HCT116 (cell line): ENCODE measurements around the gene FKBP5. TPM values are rescaled to one million over a fixed set of nuclear protein-coding genes. Genes with fewer than 3 reads are reported as not detected.

ENCODE experiments used
- ATAC-seq: fragments of 200-7000 bp; cut with Tn5 transposase; 2 replicates; pipeline ENCODE4 v1.9.1; 2020; ENCODE audit warnings: mild to moderate bottlenecking, moderate library complexity
- BruUV-seq: library from RNA; stranded (reverse); fragments of 400-500 nt; replicated peaks from 2 replicates; lab custom pipeline; 2021; lab: Mats Ljungman, UMichigan
- CTCF ChIA-PET: fragments of 300-600 bp; sonication (Branson Sonifier 250); formaldehyde crosslinking; loops from one replicate; lab custom pipeline; 2021; ENCODE audit warnings: antibody characterized with exemption; lab: Charles Lee
- POLR2A ChIA-PET: fragments of 300-600, 350-600 bp; sonication (Branson Sonifier 250); formaldehyde crosslinking; loops from one replicate; lab custom pipeline; 2021; ENCODE audit warnings: antibody characterized with exemption; lab: Charles Lee
- RAD21 ChIA-PET, 2 experiments: fragments of 300-600 bp; sonication (Branson Sonifier 250); formaldehyde crosslinking; loops; one replicate each; lab custom pipeline; 2023; ENCODE audit warnings: low total read pairs in 2 of 2; ENCODE audit not compliant: uncharacterized antibody in 2 of 2, unreplicated experiment in 2 of 2, low non-redundant PET in 1 of 2; lab: Charles Lee
- DNase-seq: peaks from one replicate; pipeline ENCODE4 v3.0.0-alpha.2; 2010; ENCODE audit warnings: low read depth, low spot score
- H2AFZ ChIP-seq: fragments of 200-600 bp; shearing (Covaris generic), sonication (generic); 2 replicates; pipeline ENCODE4 v1.6.1; 2017; ENCODE audit warnings: low read depth, mixed run types, mixed read lengths, antibody characterized with exemption, low read length; ENCODE audit not compliant: poor library complexity, severe bottlenecking
- H3K27ac ChIP-seq: 2 replicates; pipeline ENCODE4 v1.5.1; 2012; ENCODE audit warnings: low read depth, low read length
- H3K27me3 ChIP-seq: fragments of 200-600 bp; sonication (generic); 2 replicates; pipeline ENCODE4 v1.6.1; 2016; ENCODE audit warnings: mixed run types, low read length, mixed read lengths; ENCODE audit not compliant: insufficient read depth
- H3K36me3 ChIP-seq, 2 experiments: fragments of 200-500 bp in 1 of 2; fragments of 200-600 bp in 1 of 2; sonication (Bioruptor generic) in 1 of 2; sonication (generic) in 1 of 2; 2 replicates each; pipeline versions ENCODE4 v1.5.1 to v1.6.1; 2014 to 2016; ENCODE audit warnings: low read length in 2 of 2, inconsistent platforms in 1 of 2, mixed read lengths in 1 of 2, mixed run types in 1 of 2; ENCODE audit not compliant: insufficient read depth in 2 of 2, control insufficient read depth in 1 of 2
- H3K4me1 ChIP-seq, 2 experiments: fragments of 200-600 bp in 1 of 2; sonication (generic) in 1 of 2; 2 replicates each; pipeline versions ENCODE4 v1.5.1 to v1.6.1; 2012 to 2017; ENCODE audit warnings: low read length in 2 of 2, inconsistent platforms in 1 of 2, mild to moderate bottlenecking in 1 of 2, mixed read lengths in 1 of 2, mixed run types in 1 of 2, moderate library complexity in 1 of 2; ENCODE audit not compliant: insufficient read depth in 2 of 2, control insufficient read depth in 1 of 2
- H3K4me2 ChIP-seq: fragments of 200-600 bp; sonication (generic); 2 replicates; pipeline ENCODE4 v1.6.1; 2017; ENCODE audit warnings: mixed run types, low read length, mixed read lengths
- H3K4me3 ChIP-seq, 2 experiments: fragments of 200-600 bp in 1 of 2; sonication (generic) in 1 of 2; replicated peaks in 1 of 2; 2 replicates each; pipeline ENCODE4 v1.5.1; 2011 to 2016; ENCODE audit warnings: low read length in 2 of 2, control low read depth in 1 of 2, low read depth in 1 of 2, mild to moderate bottlenecking in 1 of 2, mixed read lengths in 1 of 2, mixed run types in 1 of 2
- H3K79me2 ChIP-seq: fragments of 200-600 bp; sonication (generic); 2 replicates; pipeline ENCODE4 v1.6.1; 2017; ENCODE audit warnings: mild to moderate bottlenecking, mixed run types, low read length, moderate library complexity, mixed read lengths; ENCODE audit not compliant: insufficient read depth
- H3K9ac ChIP-seq: fragments of 200-600 bp; sonication (generic); 2 replicates; pipeline ENCODE4 v1.6.1; 2016; ENCODE audit warnings: low read length, mixed read lengths
- H3K9me2 ChIP-seq: fragments of 200-600 bp; sonication (generic), shearing (Covaris generic); 2 replicates; pipeline ENCODE4 v1.6.1; 2017; ENCODE audit warnings: mixed run types, mild to moderate bottlenecking, moderate library complexity; ENCODE audit not compliant: insufficient read depth
- H3K9me3 ChIP-seq, 2 experiments: fragments of 200-500 bp in 1 of 2; fragments of 200-600 bp in 1 of 2; sonication (Bioruptor generic) in 1 of 2; sonication (generic) in 1 of 2; 2 replicates each; pipeline ENCODE4 v1.6.1; 2014 to 2017; ENCODE audit warnings: low read length in 2 of 2, mixed read lengths in 2 of 2, inconsistent platforms in 1 of 2, low read depth in 1 of 2, mild to moderate bottlenecking in 1 of 2, mixed run types in 1 of 2, moderate library complexity in 1 of 2; ENCODE audit not compliant: control insufficient read depth in 1 of 2, insufficient read depth in 1 of 2
- H4K20me1 ChIP-seq: fragments of 200-600 bp; sonication (generic), shearing (Covaris generic); 2 replicates; pipeline ENCODE4 v1.6.1; 2017; ENCODE audit warnings: mixed run types, mild to moderate bottlenecking, moderate library complexity; ENCODE audit not compliant: insufficient read depth
- ATF3 ChIP-seq: IDR thresholded peaks from 2 replicates; pipeline ENCODE4 v1.6.1; 2012
- CEBPB ChIP-seq: IDR thresholded peaks from 2 replicates; pipeline ENCODE4 v1.6.1; 2012; ENCODE audit warnings: low read depth
- CTCF ChIP-seq, 3 experiments: fragments of 200-600 bp in 1 of 3; sonication (generic) in 1 of 3; IDR thresholded peaks in 2 of 3; conservative IDR thresholded peaks in 1 of 3; 2 replicates each; pipeline ENCODE4 v1.5.1; 2012 to 2017; ENCODE audit warnings: low read depth in 2 of 3, low read length in 2 of 3, antibody characterized with exemption in 1 of 3, borderline replicate concordance in 1 of 3, control low read depth in 1 of 3, mild to moderate bottlenecking in 1 of 3, mixed read lengths in 1 of 3, mixed run types in 1 of 3, moderate library complexity in 1 of 3; ENCODE audit not compliant: insufficient read depth in 1 of 3
- EGR1 ChIP-seq: IDR thresholded peaks from 2 replicates; pipeline ENCODE4 v1.6.1; 2012; ENCODE audit warnings: low read depth
- EZH2 ChIP-seq: fragments of 200-600 bp; sonication (generic); IDR thresholded peaks from 2 replicates; pipeline ENCODE4 v1.6.1; 2017; ENCODE audit warnings: antibody characterized with exemption, mixed run types
- EZH2phosphoT487 ChIP-seq: fragments of 200-600 bp; IDR thresholded peaks from 2 replicates; pipeline ENCODE4 v1.6.1; 2018; ENCODE audit warnings: antibody characterized with exemption, borderline replicate concordance
- JUND ChIP-seq: IDR thresholded peaks from 2 replicates; pipeline ENCODE4 v1.6.1; 2012
- MAX ChIP-seq: IDR thresholded peaks from 2 replicates; pipeline ENCODE4 v1.6.1; 2012
- POLR2A ChIP-seq: IDR thresholded peaks from 2 replicates; pipeline ENCODE4 v1.7.0; 2011; ENCODE audit warnings: borderline replicate concordance; ENCODE audit not compliant: insufficient read depth, insufficient read length; ENCODE audit errors: extremely low read depth
- POLR2AphosphoS5 ChIP-seq: IDR thresholded peaks from 2 replicates; pipeline ENCODE4 v1.6.1; 2011; ENCODE audit warnings: mild to moderate bottlenecking, low read depth, low read length, moderate library complexity
- RAD21 ChIP-seq: IDR thresholded peaks from 2 replicates; pipeline ENCODE4 v1.6.1; 2012; ENCODE audit warnings: low read depth, mild to moderate bottlenecking
- SIN3A ChIP-seq: IDR thresholded peaks from 2 replicates; pipeline ENCODE4 v1.6.1; 2012; ENCODE audit warnings: low read depth
- SRF ChIP-seq: IDR thresholded peaks from 2 replicates; pipeline ENCODE4 v1.6.1; 2012; ENCODE audit warnings: low read depth
- TCF7L2 ChIP-seq: IDR thresholded peaks from 2 replicates; pipeline ENCODE4 v1.7.0; 2011; ENCODE audit warnings: borderline replicate concordance, inconsistent platforms; ENCODE audit not compliant: insufficient read depth, insufficient read length; ENCODE audit errors: extremely low read depth
- YY1 ChIP-seq: IDR thresholded peaks from 2 replicates; pipeline ENCODE4 v1.6.1; 2011; ENCODE audit warnings: low read length, low read depth, moderate library complexity, mild to moderate bottlenecking; ENCODE audit not compliant: insufficient replicate concordance; ENCODE audit errors: extremely low read depth
- ZFX ChIP-seq: fragments of 450-650 bp; IDR thresholded peaks from 2 replicates; pipeline ENCODE4 v1.6.1; 2017
- intact Hi-C: fragments of 100-400 bp; cut with micrococcal nuclease; formaldehyde crosslinking; loops from 2 replicates; pipeline ENCODE4 v1.10.0; 2022
- total RNA-seq: library from RNA; stranded (reverse); gene quantifications from one replicate; pipeline ENCODE4 v1.2.1, GENCODE V29; 2021; ENCODE audit not compliant: unreplicated experiment

The FKBP5 gene
- total RNA-seq, 1 experiment from 2014 or later: 50.3 TPM

- no peak overlapping the region for H3K27ac ChIP-seq
- RAD21 ChIA-PET: no interaction called here
- no peaks in the 10 kb centered on the region for H3K9me3 ChIP-seq
- intact Hi-C loops: no loop called here
- H3K27me3 ChIP-seq: no peaks in the 10 kb centered on the region; the same call in 1 of the 2 replicates
- H2AFZ ChIP-seq: no peak overlapping the region
- no peaks in the 10 kb centered on the region for H4K20me1 ChIP-seq
- H3K4me1 ChIP-seq: no peaks in the 10 kb centered on the region
- ATAC-seq (no peak), DNase-seq (no peak)
- no peak overlapping the region for H3K4me2 ChIP-seq
- H3K36me3 ChIP-seq: no peaks in the 10 kb centered on the region
- no peaks in the 10 kb centered on the region for H3K79me2 ChIP-seq
- POLR2A ChIA-PET: no interaction called here
- TF ChIP-seq ATF3: no peak
- no peak for TF ChIP-seq YY1
- TF ChIP-seq RAD21: no peak
- TF ChIP-seq JUND: no peak
- TF ChIP-seq SRF: no peak
- TF ChIP-seq EZH2phosphoT487: no peak
- TF ChIP-seq, all 23 proteins: peak for 0
- CTCF ChIA-PET: no interaction called here
- H3K4me3 ChIP-seq: no peak overlapping the region
- no TSS peak for BruUV-seq
- no peaks in the 10 kb centered on the region for H3K9me2 ChIP-seq
- H3K9ac ChIP-seq: no peak overlapping the region
Observed at GRCh38 chr6:35717449-35718374, 29.0 kb upstream of the FKBP5 start.

- no peak overlapping the region for H3K4me3 ChIP-seq
- H3K27me3 ChIP-seq: no peaks in the 10 kb centered on the region; the same call in 1 of the 2 replicates
- no peak for DNase-seq
- TF ChIP-seq MAX (no peak), CTCF (IDR thresholded peaks at IDR 0.05 in 2 of 3, conservative IDR thresholded peaks at IDR 0.05 in 1 of 3; ENCODE audit: borderline replicate concordance in 1 of 3, insufficient read depth in 1 of 3, low read depth in 2 of 3, low read length in 2 of 3) (no peak), EZH2 (no peak), CEBPB (no peak), ZFX (no peak), RAD21 (no peak), POLR2AphosphoS5 (no peak), SRF (no peak), SIN3A (no peak), POLR2A (no peak), TCF7L2 (no peak), EGR1 (no peak)
Observed at GRCh38 chr6:35716798-35717197, 28.1 kb upstream of the FKBP5 start.

More at GRCh38 chr6:35716798-35717197, 28.1 kb upstream of the FKBP5 start:
- no TSS peak for BruUV-seq
- no peak overlapping the region for H3K4me2 ChIP-seq
- no peaks in the 10 kb centered on the region for H4K20me1 ChIP-seq
- POLR2A ChIA-PET: no interaction called here
- H2AFZ ChIP-seq: no peak overlapping the region
- H3K36me3 ChIP-seq: no peaks in the 10 kb centered on the region
- H3K27ac ChIP-seq: no peak overlapping the region
- CTCF ChIA-PET: no interaction called here
- RAD21 ChIA-PET: no interaction called here
- H3K79me2 ChIP-seq: no peaks in the 10 kb centered on the region
- no peaks in the 10 kb centered on the region for H3K9me2 ChIP-seq
- no peaks in the 10 kb centered on the region for H3K4me1 ChIP-seq
- no peaks in the 10 kb centered on the region for H3K9me3 ChIP-seq
- no peak for ATAC-seq
- intact Hi-C loops: no loop called here
- no peak overlapping the region for H3K9ac ChIP-seq
